NCI-H526 treated with DMSO at 0.1 percent for 48 hours (cell line): ENCODE data around the gene UPK1A.
A peak's percentile ranks its signal among the peaks of the same experiment; 100 is the strongest.

Experiments used
- DNase-seq: peaks from one replicate; lab custom pipeline; 2025; lab: John Stamatoyannopoulos, UW

UPK1A gene

GRCh38 chr19:35666251-35666913, at the start of gene UPK1A:
TSS of gene UPK1A (plus strand) at chr19:35666517. CDS start at chr19:35666813, 296 bp downstream.
- DNase-seq = no peak

- no peak for DNase-seq
Measured at GRCh38 chr19:35618857-35619256, 47.5 kb upstream of the UPK1A start.

DNA sequence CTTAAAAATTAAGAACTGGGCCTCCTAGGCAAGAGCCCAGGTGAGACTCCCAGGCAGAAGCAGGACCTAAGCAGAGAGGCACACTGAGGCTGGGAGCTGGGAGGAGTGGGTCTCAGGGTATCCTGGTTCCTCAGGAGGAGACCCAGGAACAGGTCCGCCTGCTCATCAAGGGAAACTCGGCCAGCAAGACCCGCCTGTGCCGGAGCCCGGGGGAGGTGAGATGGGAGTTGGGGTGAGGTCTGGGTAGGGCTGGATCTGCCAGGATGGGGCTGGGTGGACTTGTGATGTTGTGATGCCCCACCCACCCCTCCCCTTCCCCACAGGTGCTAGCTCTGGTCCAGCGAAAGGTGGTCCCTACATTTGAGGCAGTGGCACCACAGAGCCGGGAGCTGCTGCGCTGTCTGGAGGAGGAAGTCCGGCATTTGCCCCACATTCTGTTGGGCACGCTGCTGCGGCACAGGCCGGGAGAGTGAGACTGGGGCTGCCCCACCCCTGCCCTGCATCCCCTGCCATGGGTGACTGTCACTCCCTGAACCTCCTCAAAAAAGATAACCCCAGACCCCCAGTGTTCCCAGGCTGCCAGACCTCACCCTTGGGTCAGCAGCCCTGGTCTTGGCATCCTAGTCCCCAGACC, 46.9 kb upstream of the UPK1A start:
- no peak for DNase-seq

- DNase-seq = no peak
Measured at GRCh38 chr19:35620001-35620400, 46.3 kb upstream of the UPK1A start.

DNA sequence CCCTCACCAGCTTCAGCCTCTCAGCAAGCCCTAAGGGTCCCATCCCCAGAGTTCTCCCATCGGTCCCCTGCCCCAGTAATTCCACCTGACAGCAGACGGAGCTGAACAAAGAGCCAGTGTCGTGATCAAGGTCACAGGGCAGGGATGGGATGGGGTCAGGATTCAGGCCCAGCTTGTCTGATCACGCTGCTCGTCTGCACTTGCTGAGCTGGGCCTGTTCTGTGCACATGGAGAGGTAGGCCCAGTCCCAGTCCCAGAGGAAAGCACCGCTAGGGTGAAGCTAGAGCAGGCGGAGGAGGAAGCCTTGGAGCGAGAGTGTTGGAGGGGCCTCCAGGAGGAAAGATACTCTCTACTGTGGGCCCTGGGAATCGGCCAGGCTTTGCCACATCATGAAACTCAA, 44.6 kb upstream of the UPK1A start:
- no peak for DNase-seq

GRCh38 chr19:35622750-35623149, 43.6 kb upstream of the UPK1A start:
- DNase-seq = no peak

- DNase-seq = no peak
Measured at GRCh38 chr19:35623327-35624010, 42.8 kb upstream of the UPK1A start.

GRCh38 chr19:35628264-35628564, 38.1 kb upstream of the UPK1A start:
- DNase-seq = no peak

- DNase-seq = peak; percentile 97
Measured at GRCh38 chr19:35628565-35629331, 37.6 kb upstream of the UPK1A start, which contains the start of gene RBM42. TSS of gene RBM42 (plus strand) at chr19:35629036. CDS start at chr19:35629154, 118 bp downstream.

DNA sequence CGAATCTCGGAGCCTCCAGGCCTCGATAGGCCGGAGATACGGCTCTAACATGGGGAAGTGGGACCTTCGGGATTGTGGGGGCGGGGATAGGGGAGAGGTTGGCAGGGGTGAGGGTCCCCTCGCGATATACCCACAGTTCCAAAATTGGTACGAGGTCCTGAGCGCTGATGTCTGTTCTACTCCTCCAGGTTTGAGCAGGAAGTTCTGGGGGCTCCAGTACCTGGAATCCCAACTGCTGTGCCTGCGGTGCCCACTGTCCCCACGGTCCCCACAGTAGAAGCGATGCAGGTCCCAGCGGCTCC, 37.0 kb upstream of the UPK1A start:
- DNase-seq = no peak

DNA sequence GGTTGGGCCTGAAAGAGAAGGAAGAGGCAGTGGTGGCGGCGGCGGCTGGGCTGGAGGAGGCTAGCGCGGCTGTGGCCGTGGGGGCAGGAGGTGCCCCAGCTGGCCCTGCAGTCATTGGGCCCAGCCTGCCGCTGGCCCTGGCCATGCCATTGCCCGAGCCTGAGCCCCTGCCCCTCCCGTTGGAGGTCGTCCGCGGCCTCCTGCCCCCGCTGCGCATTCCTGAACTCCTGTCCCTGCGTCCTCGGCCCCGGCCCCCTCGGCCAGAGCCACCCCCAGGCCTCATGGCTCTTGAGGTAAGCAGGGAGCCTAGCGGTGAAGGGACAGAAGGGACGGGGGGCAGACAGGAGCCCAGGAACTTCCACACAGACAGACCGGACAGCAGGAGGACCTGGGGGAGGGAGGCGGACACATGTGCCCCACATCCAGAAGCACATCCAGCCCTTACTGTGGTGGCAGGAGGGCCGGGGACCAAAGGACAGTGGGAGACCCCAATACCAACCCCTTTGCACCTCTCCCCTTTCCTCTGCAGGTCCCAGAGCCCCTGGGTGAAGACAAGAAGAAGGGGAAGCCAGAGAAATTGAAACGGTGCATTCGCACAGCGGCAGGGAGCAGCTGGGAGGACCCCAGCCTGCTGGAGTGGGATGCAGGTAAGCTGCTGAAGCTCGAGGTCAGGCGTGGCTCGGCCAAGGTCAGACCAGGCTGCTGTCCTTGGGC, 32.4 kb upstream of the UPK1A start:
- DNase-seq = no peak

GRCh38 chr19:35636651-35637050, 29.7 kb upstream of the UPK1A start:
- no peak for DNase-seq

GRCh38 chr19:35637165-35637564, 29.2 kb upstream of the UPK1A start:
- DNase-seq = no peak

- no peak for DNase-seq
Measured at GRCh38 chr19:35639321-35639639, 27.0 kb upstream of the UPK1A start.

GRCh38 chr19:35639863-35640262, 26.5 kb upstream of the UPK1A start:
- no peak for DNase-seq

- DNase-seq = no peak
Measured at GRCh38 chr19:35641515-35642151, 24.7 kb upstream of the UPK1A start, which contains the start of gene ETV2. TSS of gene ETV2 (plus strand) at chr19:35641745. CDS start at chr19:35642461, 716 bp downstream.

GRCh38 chr19:35642312-35642711, 24.0 kb upstream of the UPK1A start:
- no peak for DNase-seq

GRCh38 chr19:35642798-35643254, 23.5 kb upstream of the UPK1A start:
- DNase-seq = no peak

DNA sequence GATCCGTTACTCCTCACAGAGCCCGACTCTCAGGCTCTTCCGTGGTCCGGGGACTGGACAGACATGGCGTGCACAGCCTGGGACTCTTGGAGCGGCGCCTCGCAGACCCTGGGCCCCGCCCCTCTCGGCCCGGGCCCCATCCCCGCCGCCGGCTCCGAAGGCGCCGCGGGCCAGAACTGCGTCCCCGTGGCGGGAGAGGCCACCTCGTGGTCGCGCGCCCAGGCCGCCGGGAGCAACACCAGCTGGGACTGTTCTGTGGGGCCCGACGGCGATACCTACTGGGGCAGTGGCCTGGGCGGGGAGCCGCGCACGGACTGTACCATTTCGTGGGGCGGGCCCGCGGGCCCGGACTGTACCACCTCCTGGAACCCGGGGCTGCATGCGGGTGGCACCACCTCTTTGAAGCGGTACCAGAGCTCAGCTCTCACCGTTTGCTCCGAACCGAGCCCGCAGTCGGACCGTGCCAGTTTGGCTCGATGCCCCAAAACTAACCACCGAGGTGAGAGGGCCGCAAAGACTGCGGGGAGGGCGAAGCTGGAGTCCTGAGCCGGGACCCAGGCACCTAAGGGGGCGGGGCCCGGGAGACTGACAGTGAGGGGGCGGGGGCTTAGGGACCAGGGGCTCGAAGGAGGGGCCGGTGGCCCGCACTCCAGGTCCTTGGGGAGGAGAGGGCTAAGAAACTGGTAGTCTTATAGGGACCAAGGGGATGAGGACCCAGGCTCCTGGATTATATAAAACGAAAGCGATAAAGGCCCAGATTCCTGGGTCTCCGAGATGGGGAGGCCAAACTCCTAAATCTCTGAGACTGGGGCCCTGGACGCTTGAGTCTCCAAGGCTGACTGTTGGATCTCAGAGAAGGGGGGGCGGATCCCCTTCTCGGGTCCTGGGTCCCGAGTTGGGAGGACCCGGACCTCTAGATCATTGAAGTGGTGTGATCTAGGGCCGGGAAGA, 22.8 kb upstream of the UPK1A start:
- peak; percentile 89 for DNase-seq

- peak; percentile 97 for DNase-seq
Measured at GRCh38 chr19:35644206-35644986, 21.9 kb upstream of the UPK1A start.
